Transverse colon (tissue), 4 donors: Measurements from ENCODE around the gene SHISA9. TPM values are rescaled to one million over a fixed set of nuclear protein-coding genes. Genes with fewer than 3 reads are reported as not detected.

ENCODE experiments used
- DNase-seq: peaks from one replicate; pipeline ENCODE4 v3.0.0-alpha.2; 2019
- H3K27ac ChIP-seq, 4 donors: fragments of 200-600 bp; sonication (generic); 2 replicates each; pipeline ENCODE4 v1.5.1; 2016 to 2018; ENCODE audit warnings: inconsistent platforms in 4 of 4
- H3K27me3 ChIP-seq: fragments of 200-600 bp; sonication (generic); 2 replicates; pipeline ENCODE4 v1.5.1; 2017; ENCODE audit warnings: inconsistent platforms
- H3K36me3 ChIP-seq, 4 donors: fragments of 200-600 bp; sonication (generic); 2 replicates each; pipeline ENCODE4 v1.5.1; 2017 to 2019; ENCODE audit warnings: inconsistent platforms in 4 of 4
- H3K4me1 ChIP-seq, 4 donors: fragments of 200-600 bp; sonication (generic); 2 replicates each; pipeline ENCODE4 v1.5.1; 2017 to 2020; ENCODE audit warnings: inconsistent platforms in 4 of 4
- H3K4me3 ChIP-seq, 4 donors: fragments of 200-600 bp; sonication (generic); 1 replicate in 1 of 4; 2 replicates in 3 of 4; pipeline versions ENCODE4 v1.5.1 to v1.6.1; 2017 to 2019; ENCODE audit warnings: inconsistent platforms in 4 of 4
- H3K9me3 ChIP-seq, 2 donors: fragments of 200-600 bp; sonication (generic); 2 replicates each; pipeline ENCODE4 v1.5.1; 2017 to 2019; ENCODE audit warnings: inconsistent platforms in 2 of 2
- CTCF ChIP-seq, 5 experiments: fragments of 200-600 bp in 3 of 5; fragments of 450-650 bp in 2 of 5; sonication (generic) in 3 of 5; IDR thresholded peaks; 1 replicate in 2 of 5; 2 replicates in 3 of 5; pipeline ENCODE4 v1.5.1; 2016 to 2017; ENCODE audit warnings: antibody characterized with exemption in 5 of 5, inconsistent platforms in 3 of 5, mild to moderate bottlenecking in 2 of 5, moderate library complexity in 1 of 5
- EP300 ChIP-seq: sonication (generic); formaldehyde crosslinking; IDR thresholded peaks from one replicate; pipeline ENCODE4 v1.6.1; 2017; ENCODE audit warnings: antibody characterized with exemption, low read depth
- POLR2A ChIP-seq: fragments of 450-650 bp; IDR thresholded peaks from one replicate; pipeline ENCODE4 v1.6.1; 2016; ENCODE audit warnings: antibody characterized with exemption, mild to moderate bottlenecking, moderate library complexity
- POLR2AphosphoS5 ChIP-seq, 3 donors: sonication (generic); formaldehyde crosslinking; IDR thresholded peaks; one replicate each; pipeline ENCODE4 v1.6.1; 2016; ENCODE audit warnings: antibody characterized with exemption in 3 of 3
- WGBS, 2 donors: methylation state at CpG; one replicate each; pipeline ENCODE4 v1.1.5; 2018; ENCODE audit warnings: low coverage in 1 of 2; 5-methylcytosine and 5-hydroxymethylcytosine counted together
- in situ Hi-C, 4 donors: fragments of 200-750 bp; cut with MboI; loops; one replicate each; pipeline versions ENCODE4 v1.15.0 to v1.15.1; 2017; ENCODE audit warnings: low sequenced_read_pairs in 3 of 4, low pct_ligation_motif_present in 1 of 4, low pct_unique_long_range_greater_than_20kb in 1 of 4
- intact Hi-C: fragments of 100-400 bp; cut with DNase I; formaldehyde crosslinking; loops from one replicate; pipeline ENCODE4 v1.15.1; 2023; ENCODE audit warnings: low total_unique reads
- total RNA-seq, 4 donors: library from RNA; depleted of rRNA; stranded (reverse); fragments of >200 nt; gene quantifications; one replicate each; pipeline ENCODE4 v1.1.0, GENCODE V29; 2016

SHISA9 gene
- total RNA-seq, 4 donors from 2014 or later: 1.3 to 37.6 (median 2.1) TPM

- TF ChIP-seq CTCF (IDR thresholded peaks at IDR 0.05) (no peak), POLR2AphosphoS5 (IDR thresholded peaks at IDR 0.05) (no peak), EP300 (no peak), POLR2A (no peak)
- no peak overlapping the region for H3K4me3 ChIP-seq
- no peaks in the 10 kb centered on the region for H3K27me3 ChIP-seq
- H3K4me1 ChIP-seq: no peaks in the 10 kb centered on the region
- in situ Hi-C loops (no loop called here), intact Hi-C loops (no loop called here)
- no peaks in the 10 kb centered on the region for H3K9me3 ChIP-seq
- no peak for DNase-seq
- H3K27ac ChIP-seq: no peak overlapping the region
- WGBS, 2 donors: 82 to 84% methylated on average over 3 to 4 of the region's 4 CpGs
- no peaks in the 10 kb centered on the region for H3K36me3 ChIP-seq
Measured at GRCh38 chr16:12930881-12931280, 29.5 kb downstream of the SHISA9 start.

- TF ChIP-seq POLR2A (no peak), POLR2AphosphoS5 (IDR thresholded peaks at IDR 0.05) (no peak)
- intact Hi-C loops (no loop called here), in situ Hi-C loops (no loop called here)
- Histone ChIP-seq H3K4me1 (no peaks in the 10 kb centered on the region), H3K27me3 (no peaks in the 10 kb centered on the region), H3K9me3 (no peaks in the 10 kb centered on the region), H3K36me3 (no peaks in the 10 kb centered on the region), H3K4me3 (no peak overlapping the region), H3K27ac (no peak overlapping the region)
- WGBS, 2 donors: 65 to 75% methylated on average over 1 to 2 of the region's 2 CpGs
- DNase-seq: no peak
Measured at GRCh38 chr16:12936391-12936790, 35.0 kb downstream of the SHISA9 start.

GRCh38 chr16:12941896-12942295 lies 40.5 kb downstream of the SHISA9 start:
- Histone ChIP-seq H3K36me3 (no peaks in the 10 kb centered on the region), H3K4me1 (no peaks in the 10 kb centered on the region), H3K27ac (no peak overlapping the region), H3K27me3 (no peaks in the 10 kb centered on the region), H3K9me3 (no peaks in the 10 kb centered on the region), H3K4me3 (no peak overlapping the region)
- WGBS, 2 donors: 86% methylated on average over 3 of the region's 3 CpGs; no CpG with 5 or more reads in 1 of the 2 donors
- in situ Hi-C loops: no loop called here
- DNase-seq: no peak
- intact Hi-C loops: no loop called here
- TF ChIP-seq POLR2A (no peak), POLR2AphosphoS5 (IDR thresholded peaks at IDR 0.05) (no peak), EP300 (no peak), CTCF (IDR thresholded peaks at IDR 0.05) (no peak)

GRCh38 chr16:12942861-12943260 lies 41.5 kb downstream of the SHISA9 start:
- no peaks in the 10 kb centered on the region for H3K36me3 ChIP-seq
- intact Hi-C loops (no loop called here), in situ Hi-C loops (no loop called here)
- H3K4me1 ChIP-seq: no peaks in the 10 kb centered on the region
- WGBS, 2 donors: 55 to 62% methylated on average over 3 to 5 of the region's 5 CpGs
- H3K4me3 ChIP-seq: no peak overlapping the region
- TF ChIP-seq EP300 (no peak), POLR2AphosphoS5 (IDR thresholded peaks at IDR 0.05) (no peak), POLR2A (no peak), CTCF (IDR thresholded peaks at IDR 0.05) (no peak)
- no peak overlapping the region for H3K27ac ChIP-seq
- no peaks in the 10 kb centered on the region for H3K9me3 ChIP-seq
- no peak for DNase-seq
- no peaks in the 10 kb centered on the region for H3K27me3 ChIP-seq

GRCh38 chr16:12944300-12944699 lies 42.9 kb downstream of the SHISA9 start:
- 63 to 74% methylated on average over 3 of the region's 3 CpGs for WGBS, 2 donors
- intact Hi-C loops: no loop called here
- no peaks in the 10 kb centered on the region for H3K4me1 ChIP-seq
- in situ Hi-C loops: no loop called here
- DNase-seq: no peak
- H3K27me3 ChIP-seq: no peaks in the 10 kb centered on the region
- no peak overlapping the region for H3K27ac ChIP-seq
- TF ChIP-seq POLR2A: no peak
- TF ChIP-seq CTCF (IDR thresholded peaks at IDR 0.05): no peak
- TF ChIP-seq EP300: no peak
- no peak for TF ChIP-seq POLR2AphosphoS5 (IDR thresholded peaks at IDR 0.05)
- H3K36me3 ChIP-seq: no peaks in the 10 kb centered on the region
- H3K4me3 ChIP-seq: no peak overlapping the region
- no peaks in the 10 kb centered on the region for H3K9me3 ChIP-seq
